HCT116 (cell line): ENCODE measurements around the gene ZBTB34.

Experiments
- ATF3 ChIP-seq: IDR thresholded peaks from 2 replicates; pipeline ENCODE4 v1.6.1; 2012
- EGR1 ChIP-seq: IDR thresholded peaks from 2 replicates; pipeline ENCODE4 v1.6.1; 2012; ENCODE audit warnings: low read depth
- EZH2 ChIP-seq: fragments of 200-600 bp; sonication (generic); IDR thresholded peaks from 2 replicates; pipeline ENCODE4 v1.6.1; 2017; ENCODE audit warnings: antibody characterized with exemption, mixed run types
- FOSL1 ChIP-seq: IDR thresholded peaks from 2 replicates; pipeline ENCODE4 v1.6.1; 2012; ENCODE audit warnings: low read depth
- POLR2A ChIP-seq: IDR thresholded peaks from 2 replicates; pipeline ENCODE4 v1.7.0; 2011; ENCODE audit warnings: borderline replicate concordance; ENCODE audit not compliant: insufficient read depth, insufficient read length; ENCODE audit errors: extremely low read depth
- REST ChIP-seq: IDR thresholded peaks from 2 replicates; pipeline ENCODE4 v1.6.1; 2012; ENCODE audit warnings: low read depth
- SP1 ChIP-seq: IDR thresholded peaks from 2 replicates; pipeline ENCODE4 v1.6.1; 2012; ENCODE audit warnings: low read depth
- TCF7L2 ChIP-seq: IDR thresholded peaks from 2 replicates; pipeline ENCODE4 v1.7.0; 2011; ENCODE audit warnings: borderline replicate concordance, inconsistent platforms; ENCODE audit not compliant: insufficient read depth, insufficient read length; ENCODE audit errors: extremely low read depth
- YY1 ChIP-seq: IDR thresholded peaks from 2 replicates; pipeline ENCODE4 v1.6.1; 2011; ENCODE audit warnings: low read length, low read depth, moderate library complexity, mild to moderate bottlenecking; ENCODE audit not compliant: insufficient replicate concordance; ENCODE audit errors: extremely low read depth
- ZBTB33 ChIP-seq: IDR thresholded peaks from 2 replicates; pipeline ENCODE4 v1.6.1; 2011; ENCODE audit warnings: mild to moderate bottlenecking, low read length, moderate library complexity; ENCODE audit not compliant: insufficient replicate concordance; ENCODE audit errors: extremely low read depth
- TF ChIP-seq, protein P1 (sequence below), 3 experiments: fragments of 200-600 bp in 1 of 3; sonication (generic) in 1 of 3; IDR thresholded peaks in 2 of 3; conservative IDR thresholded peaks in 1 of 3; 2 replicates each; pipeline ENCODE4 v1.5.1; 2012 to 2017; ENCODE audit warnings: low read depth in 2 of 3, low read length in 2 of 3, antibody characterized with exemption in 1 of 3, borderline replicate concordance in 1 of 3, control low read depth in 1 of 3, mild to moderate bottlenecking in 1 of 3, mixed read lengths in 1 of 3, mixed run types in 1 of 3, moderate library complexity in 1 of 3; ENCODE audit not compliant: insufficient read depth in 1 of 3
- TF ChIP-seq, protein P2 (sequence below): IDR thresholded peaks from 2 replicates; pipeline ENCODE4 v1.6.1; 2012

- TF ChIP-seq YY1 (no peak), TCF7L2 (no peak), POLR2A (no peak), EGR1 (no peak), REST (no peak), ATF3 (no peak), FOSL1 (no peak), ZBTB33 (no peak), SP1 (no peak), EZH2 (no peak)
- TF ChIP-seq, protein P1, sequence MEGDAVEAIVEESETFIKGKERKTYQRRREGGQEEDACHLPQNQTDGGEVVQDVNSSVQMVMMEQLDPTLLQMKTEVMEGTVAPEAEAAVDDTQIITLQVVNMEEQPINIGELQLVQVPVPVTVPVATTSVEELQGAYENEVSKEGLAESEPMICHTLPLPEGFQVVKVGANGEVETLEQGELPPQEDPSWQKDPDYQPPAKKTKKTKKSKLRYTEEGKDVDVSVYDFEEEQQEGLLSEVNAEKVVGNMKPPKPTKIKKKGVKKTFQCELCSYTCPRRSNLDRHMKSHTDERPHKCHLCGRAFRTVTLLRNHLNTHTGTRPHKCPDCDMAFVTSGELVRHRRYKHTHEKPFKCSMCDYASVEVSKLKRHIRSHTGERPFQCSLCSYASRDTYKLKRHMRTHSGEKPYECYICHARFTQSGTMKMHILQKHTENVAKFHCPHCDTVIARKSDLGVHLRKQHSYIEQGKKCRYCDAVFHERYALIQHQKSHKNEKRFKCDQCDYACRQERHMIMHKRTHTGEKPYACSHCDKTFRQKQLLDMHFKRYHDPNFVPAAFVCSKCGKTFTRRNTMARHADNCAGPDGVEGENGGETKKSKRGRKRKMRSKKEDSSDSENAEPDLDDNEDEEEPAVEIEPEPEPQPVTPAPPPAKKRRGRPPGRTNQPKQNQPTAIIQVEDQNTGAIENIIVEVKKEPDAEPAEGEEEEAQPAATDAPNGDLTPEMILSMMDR (IDR thresholded peaks at IDR 0.05 in 2 of 3, conservative IDR thresholded peaks at IDR 0.05 in 1 of 3; ENCODE audit: borderline replicate concordance in 1 of 3, insufficient read depth in 1 of 3, low read depth in 2 of 3, low read length in 2 of 3), result no peak
- TF ChIP-seq, protein P2, sequence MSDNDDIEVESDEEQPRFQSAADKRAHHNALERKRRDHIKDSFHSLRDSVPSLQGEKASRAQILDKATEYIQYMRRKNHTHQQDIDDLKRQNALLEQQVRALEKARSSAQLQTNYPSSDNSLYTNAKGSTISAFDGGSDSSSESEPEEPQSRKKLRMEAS, result no peak
Measured at GRCh38 chr9:126906091-126906490, 45.7 kb downstream of the ZBTB34 start.
